K562 (cell line): ENCODE data around the gene RGS7. TPM values are rescaled to one million over a fixed set of nuclear protein-coding genes. Genes with fewer than 3 reads are reported as not detected.

Experiments
- ATAC-seq: fragments of 200-7000 bp; cut with Tn5 transposase; 3 replicates; pipeline ENCODE4 v1.9.1; 2020; ENCODE audit warnings: moderate library complexity
- BruUV-seq: library from RNA; stranded (reverse); fragments of 400-500 nt; replicated peaks from 2 replicates; lab custom pipeline; 2021; lab: Mats Ljungman, UMichigan
- CTCF ChIA-PET: fragments of 300-600 bp; formaldehyde crosslinking; extraction: SDS; loops from one replicate; lab custom pipeline; 2021; ENCODE audit warnings: low intra/inter-chr PET ratio; lab: Yijun Ruan, JAX
- POLR2A ChIA-PET: fragments of 300-600, 350-650 bp; sonication (Branson Sonifier 250); formaldehyde crosslinking; extraction: SDS; loops from one replicate; lab custom pipeline; 2021; ENCODE audit warnings: antibody characterized with exemption, inconsistent platforms; lab: Yijun Ruan, JAX
- DNase-seq, 4 experiments: peaks; one replicate each; pipeline versions ENCODE4 v3.0.0 to v3.0.0-alpha.2; 2011 to 2018; ENCODE audit warnings: low spot score in 3 of 4, mixed read lengths in 3 of 4; ENCODE audit errors: extremely low read depth in 1 of 4
- FAIRE-seq: peaks from 2 replicates; lab custom pipeline; 2011; peaks lifted over from hg19 to GRCh38; lab: Jason Lieb, UNC
- H2AFZ ChIP-seq: 2 replicates; pipeline ENCODE4 v1.6.0; 2011; ENCODE audit warnings: low read depth, low read length, control low read depth, inconsistent platforms
- H3K27ac ChIP-seq: fragments of 200-600 bp; 3 replicates; pipeline ENCODE4 v1.8.0; 2011; ENCODE audit warnings: low read depth, mild to moderate bottlenecking, control low read depth, inconsistent platforms, low read length, moderate library complexity, mixed read lengths; ENCODE audit errors: extremely low read depth
- H3K27me3 ChIP-seq, 2 experiments: fragments of 300-600 bp in 1 of 2; 2 replicates in 1 of 2; 3 replicates in 1 of 2; pipeline versions ENCODE4 v1.6.0 to v1.8.0; 2011; ENCODE audit warnings: inconsistent platforms in 2 of 2, low read length in 2 of 2, mild to moderate bottlenecking in 1 of 2, mixed read lengths in 1 of 2, moderate library complexity in 1 of 2; ENCODE audit not compliant: control insufficient read depth in 2 of 2, insufficient read depth in 2 of 2
- H3K36me3 ChIP-seq: fragments of 300-600 bp; 3 replicates; pipeline ENCODE4 v1.8.0; 2011; ENCODE audit warnings: mild to moderate bottlenecking, low read length, inconsistent platforms; ENCODE audit not compliant: control insufficient read depth, insufficient read depth
- H3K4me1 ChIP-seq, 2 experiments: fragments of 200-600 bp in 1 of 2; replicated peaks in 1 of 2; 2 replicates in 1 of 2; 3 replicates in 1 of 2; pipeline versions ENCODE4 v1.5.1 to v1.8.0; 2011; ENCODE audit warnings: inconsistent platforms in 2 of 2, low read length in 2 of 2, mild to moderate bottlenecking in 1 of 2, mixed read lengths in 1 of 2, moderate library complexity in 1 of 2; ENCODE audit not compliant: control insufficient read depth in 2 of 2, insufficient read depth in 2 of 2
- H3K4me2 ChIP-seq: 2 replicates; pipeline ENCODE4 v1.6.1; 2011; ENCODE audit warnings: low read length, control low read depth, inconsistent platforms, mixed read lengths; ENCODE audit not compliant: insufficient read depth
- H3K4me3 ChIP-seq: fragments of 200-600 bp; sonication (generic), shearing (Covaris generic); 2 replicates; pipeline ENCODE4 v1.5.1; 2016; ENCODE audit warnings: control low read depth, inconsistent platforms
- H3K79me2 ChIP-seq: fragments of 200-600 bp; 3 replicates; pipeline ENCODE4 v1.8.0; 2011; ENCODE audit warnings: low read length, inconsistent platforms; ENCODE audit not compliant: control insufficient read depth, insufficient read depth
- H3K9ac ChIP-seq, 2 experiments: 2 replicates each; pipeline versions ENCODE4 v1.6.0 to v1.6.1; 2011; ENCODE audit warnings: low read depth in 2 of 2, low read length in 2 of 2, control low read depth in 1 of 2, inconsistent platforms in 1 of 2, mild to moderate bottlenecking in 1 of 2, mixed read lengths in 1 of 2; ENCODE audit not compliant: insufficient read depth in 1 of 2
- H3K9me1 ChIP-seq: one replicate; pipeline ENCODE4 v1.6.0; 2011; ENCODE audit warnings: inconsistent platforms, mild to moderate bottlenecking, low read length, moderate library complexity; ENCODE audit not compliant: control insufficient read depth, insufficient read depth
- H3K9me3 ChIP-seq: replicated peaks from 2 replicates; pipeline ENCODE4 v1.5.1; 2011; ENCODE audit warnings: low read depth, low read length, inconsistent platforms; ENCODE audit not compliant: control insufficient read depth, insufficient read depth
- H4K20me1 ChIP-seq: replicated peaks from 2 replicates; pipeline ENCODE4 v1.6.1; 2011; ENCODE audit warnings: low read length, inconsistent platforms, mixed read lengths; ENCODE audit not compliant: control insufficient read depth, insufficient read depth
- FIP1L1 ChIP-seq: fragments of 200-400 bp; formaldehyde crosslinking; IDR thresholded peaks from 2 replicates; pipeline ENCODE4 v1.6.1; 2018; ENCODE audit warnings: mild to moderate bottlenecking, low read depth, low read length; ENCODE audit not compliant: poor library complexity, severe bottlenecking
- ZNF785 ChIP-seq: fragments of 250-450 bp; sonication (Bioruptor Pico); IDR thresholded peaks from 2 replicates; pipeline ENCODE4 v1.4.0; 2020; ENCODE audit warnings: mild to moderate bottlenecking
- WGBS: fragments of 100-300 bp; shearing (Covaris generic); methylation state at CpG from one replicate; pipeline ENCODE4 v1.1.6; 2016; ENCODE audit warnings: low coverage, mixed read lengths; ENCODE audit not compliant: insufficient coverage; ENCODE audit errors: missing lambda C conversion rate; 5-methylcytosine and 5-hydroxymethylcytosine counted together
- in situ Hi-C: fragments of 300-500 bp; cut with MboI; formaldehyde crosslinking; loops from 4 replicates; pipeline ENCODE4 v1.15.0; 2018; ENCODE audit warnings: inconsistent platforms, mixed read lengths
- intact Hi-C: fragments of 100-400 bp; cut with micrococcal nuclease; formaldehyde crosslinking; loops from 2 replicates; pipeline ENCODE4 v1.14.2; 2022
- polyA plus RNA-seq, 8 experiments: library from polyadenylated mRNA; depleted of rRNA in 4 of 8; stranded (reverse) in 5 of 8; unstranded in 3 of 8; fragments of >200 nt; fragmentation: Nextera tagmentation in 2 of 8; fragmentation: Illumina TruSeq in 1 of 8; extraction: Ambion mirVana in 2 of 8; extraction: Trizol in 1 of 8; gene quantifications; 2 replicates each; pipeline versions ENCODE4 v1.2.1 to v1.2.3, GENCODE V29; 2011 to 2014; ENCODE audit warnings: inconsistent platforms in 1 of 8, missing spikeins in 1 of 8
- total RNA-seq, 7 experiments: library from RNA; depleted of rRNA in 6 of 7; stranded (reverse); fragments of >200 nt in 6 of 7; fragmentation: Illumina TruSeq in 2 of 7; extraction: Trizol in 2 of 7; gene quantifications; 2 replicates each; pipeline versions ENCODE4 v1.2.1 to v1.2.3, GENCODE V29; 2011 to 2021; ENCODE audit warnings: low replicate concordance in 1 of 7

The RGS7 gene
- total and polyA plus RNA-seq, 9 of the 15 experiments (the other 6 are each of a cell fraction or from before 2014, with no cell fraction given), result not detected

DNA sequence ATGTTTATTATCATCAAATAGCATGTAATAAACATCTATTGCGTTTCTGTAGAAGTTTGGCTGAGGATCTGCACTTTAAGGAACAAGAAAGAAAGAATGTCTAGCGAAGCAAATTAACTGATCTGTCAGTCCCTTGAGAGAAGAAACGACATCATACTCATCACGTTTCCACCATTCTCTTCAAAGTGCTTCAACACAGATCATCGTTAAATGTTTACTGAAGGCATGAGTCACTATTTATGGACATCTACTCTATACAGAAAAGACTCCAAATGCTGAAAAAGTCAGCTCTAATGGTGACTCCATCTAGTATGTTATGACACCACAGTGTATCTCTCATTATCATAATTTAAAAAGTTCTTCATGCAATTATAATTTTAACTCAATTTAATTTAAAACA, 369.1 kb downstream of the RGS7 start:
- Histone ChIP-seq H3K4me2 (no peak overlapping the region), H3K4me3 (no peak overlapping the region), H3K9me3 (peaks cover 3% of the 10 kb centered on the region), H3K4me1 (no peaks in the 10 kb centered on the region), H2AFZ (no peak overlapping the region), H3K9ac (no peak overlapping the region), H3K27ac (no peak overlapping the region), H4K20me1 (no peaks in the 10 kb centered on the region)
- WGBS, result under 1% methylated on average over 5 of the region's 5 CpGs
- FAIRE-seq (no peak), DNase-seq (no peak)
- POLR2A ChIA-PET, result no interaction called here
- in situ Hi-C loops, result no loop called here
- intact Hi-C loops, result no loop called here
- no TSS peak for BruUV-seq
- no peak for TF ChIP-seq ZNF785 (CRISPR knock-in tag)
- TF ChIP-seq, all 486 proteins: peak for 0
- Histone ChIP-seq H3K79me2 (no peaks in the 10 kb centered on the region), H3K9me1 (no peaks in the 10 kb centered on the region), H3K27me3 (no peaks in the 10 kb centered on the region), H3K36me3 (no peaks in the 10 kb centered on the region)
- CTCF ChIA-PET, result interaction anchor here (0.6 kb wide), 1 partner anchor 8 kb away, joined by 3 read pairs; no protein-coding TSS in a partner anchor
- ATAC-seq, result no peak

- H3K9ac ChIP-seq, result no peak overlapping the region
- in situ Hi-C loops (no loop called here), intact Hi-C loops (no loop called here)
- no peak overlapping the region for H3K27ac ChIP-seq
- no peak overlapping the region for H3K4me2 ChIP-seq
- BruUV-seq, result no TSS peak
- CTCF ChIA-PET, result no interaction called here
- DNase-seq (no peak), ATAC-seq (no peak), FAIRE-seq (no peak)
- no peaks in the 10 kb centered on the region for H3K27me3 ChIP-seq
- 0% methylated on average over 5 of the region's 5 CpGs for WGBS
- no peaks in the 10 kb centered on the region for H3K4me1 ChIP-seq
- H3K9me1 ChIP-seq, result no peaks in the 10 kb centered on the region
- no peaks in the 10 kb centered on the region for H3K36me3 ChIP-seq
- POLR2A ChIA-PET, result no interaction called here
- no peak for TF ChIP-seq FIP1L1
- no peaks in the 10 kb centered on the region for H3K79me2 ChIP-seq
- no peak overlapping the region for H3K4me3 ChIP-seq
- no peaks in the 10 kb centered on the region for H4K20me1 ChIP-seq
- H3K9me3 ChIP-seq, result peaks cover 3% of the 10 kb centered on the region
- H2AFZ ChIP-seq, result no peak overlapping the region
These were observed 371.9 kb downstream of the RGS7 start for GRCh38 chr1:240985081-240985480.
